Stimulated activated CD8-positive, alpha-beta memory T cell treated with anti-CD3 and anti-CD28 coated beads, Interleukin-4, amount 100 ng/mL, for 24 hours (primary cell): ENCODE results near the gene CAMK1D.

Experiments used
- DNase-seq: peaks from one replicate; pipeline ENCODE4 v3.0.0-alpha.2; 2020; ENCODE audit warnings: low read depth

The CAMK1D gene

GRCh38 chr10:12657489-12657888 is 308.1 kb downstream of the CAMK1D start:
- no peak for DNase-seq

GRCh38 chr10:12658526-12658925 is 309.2 kb downstream of the CAMK1D start:
- DNase-seq, result no peak

GRCh38 chr10:12659706-12660105 is 310.4 kb downstream of the CAMK1D start:
- no peak for DNase-seq

GRCh38 chr10:12660812-12661211 is 311.5 kb downstream of the CAMK1D start:
- no peak for DNase-seq

GRCh38 chr10:12661671-12662070 is 312.3 kb downstream of the CAMK1D start:
- DNase-seq, result no peak

- DNase-seq, result no peak
Measured at GRCh38 chr10:12663863-12664262, 314.5 kb downstream of the CAMK1D start.

GRCh38 chr10:12665501-12665900 is 316.2 kb downstream of the CAMK1D start:
- no peak for DNase-seq

GRCh38 chr10:12667052-12667451 is 317.7 kb downstream of the CAMK1D start:
- DNase-seq, result no peak

- no peak for DNase-seq
Measured at GRCh38 chr10:12668634-12669033, 319.3 kb downstream of the CAMK1D start.

- no peak for DNase-seq
Measured at GRCh38 chr10:12670004-12670403, 320.7 kb downstream of the CAMK1D start.

GRCh38 chr10:12675186-12675585 is 325.8 kb downstream of the CAMK1D start:
- DNase-seq, result no peak

GRCh38 chr10:12679636-12680035 is 330.3 kb downstream of the CAMK1D start:
- no peak for DNase-seq

GRCh38 chr10:12681252-12681651 is 331.9 kb downstream of the CAMK1D start:
- no peak for DNase-seq

GRCh38 chr10:12684784-12685183 is 335.4 kb downstream of the CAMK1D start:
- DNase-seq, result no peak

GRCh38 chr10:12685261-12686058 is 336.1 kb downstream of the CAMK1D start:
- no peak for DNase-seq

GRCh38 chr10:12687996-12688395 is 338.6 kb downstream of the CAMK1D start:
- no peak for DNase-seq

- DNase-seq, result no peak
Measured at GRCh38 chr10:12689893-12690292, 340.5 kb downstream of the CAMK1D start.

- no peak for DNase-seq
Measured at GRCh38 chr10:12690525-12691126, 341.3 kb downstream of the CAMK1D start.

- DNase-seq, result no peak
Measured at GRCh38 chr10:12691596-12691995, 342.2 kb downstream of the CAMK1D start.

GRCh38 chr10:12697764-12698163 is 348.4 kb downstream of the CAMK1D start:
- DNase-seq, result no peak

GRCh38 chr10:12699258-12699700 is 349.9 kb downstream of the CAMK1D start:
- no peak for DNase-seq

GRCh38 chr10:12699781-12700556 is 350.6 kb downstream of the CAMK1D start:
- no peak for DNase-seq

- no peak for DNase-seq
Measured at GRCh38 chr10:12700557-12700874, 351.2 kb downstream of the CAMK1D start.
